HG03520 (cell line): ENCODE results near the gene FAM193A.
"Not testable (repeated sequence)": the region's sequence is repeated elsewhere in the genome, so short reads cannot be mapped to it uniquely, and the experiment has no call there.

Experiments used
- ATAC-seq: cut with Tn5 transposase; IDR thresholded peaks from one replicate; pipeline ENCODE4 v1.9.1; 2021; ENCODE audit warnings: mild to moderate bottlenecking, moderate library complexity; ENCODE audit not compliant: unreplicated experiment

FAM193A gene

GRCh38 chr4:2721586-2721985 lies 185.1 kb downstream of the FAM193A start:
- ATAC-seq: no peak

- no peak for ATAC-seq
Measured at GRCh38 chr4:2722033-2722432, 185.6 kb downstream of the FAM193A start.

DNA sequence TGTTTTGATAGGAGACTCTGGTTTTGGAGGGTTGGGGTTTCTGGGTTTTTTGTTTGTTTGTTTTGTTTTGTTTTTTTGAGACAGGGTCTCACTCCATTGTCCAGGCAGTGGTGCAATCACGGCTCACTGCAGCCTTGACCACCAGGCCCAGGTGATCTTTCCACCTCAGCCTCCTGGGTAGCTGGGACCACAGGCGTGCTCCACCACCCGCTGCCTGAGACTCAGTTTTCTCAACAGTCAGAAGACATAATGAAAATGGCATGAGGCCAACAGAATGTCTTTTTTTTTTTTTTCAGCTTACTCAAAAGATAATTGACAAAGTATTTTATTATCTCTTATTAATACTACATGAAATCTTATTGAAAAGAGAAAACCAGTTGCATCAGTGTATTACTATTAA lies 187.3 kb downstream of the FAM193A start:
- ATAC-seq: no peak

- no peak for ATAC-seq
Measured at GRCh38 chr4:2725380-2725779, 188.9 kb downstream of the FAM193A start.

- not testable (repeated sequence) for ATAC-seq
Measured at GRCh38 chr4:2726881-2727280, 190.4 kb downstream of the FAM193A start.

GRCh38 chr4:2728221-2728620 lies 191.8 kb downstream of the FAM193A start:
- ATAC-seq: no peak

DNA sequence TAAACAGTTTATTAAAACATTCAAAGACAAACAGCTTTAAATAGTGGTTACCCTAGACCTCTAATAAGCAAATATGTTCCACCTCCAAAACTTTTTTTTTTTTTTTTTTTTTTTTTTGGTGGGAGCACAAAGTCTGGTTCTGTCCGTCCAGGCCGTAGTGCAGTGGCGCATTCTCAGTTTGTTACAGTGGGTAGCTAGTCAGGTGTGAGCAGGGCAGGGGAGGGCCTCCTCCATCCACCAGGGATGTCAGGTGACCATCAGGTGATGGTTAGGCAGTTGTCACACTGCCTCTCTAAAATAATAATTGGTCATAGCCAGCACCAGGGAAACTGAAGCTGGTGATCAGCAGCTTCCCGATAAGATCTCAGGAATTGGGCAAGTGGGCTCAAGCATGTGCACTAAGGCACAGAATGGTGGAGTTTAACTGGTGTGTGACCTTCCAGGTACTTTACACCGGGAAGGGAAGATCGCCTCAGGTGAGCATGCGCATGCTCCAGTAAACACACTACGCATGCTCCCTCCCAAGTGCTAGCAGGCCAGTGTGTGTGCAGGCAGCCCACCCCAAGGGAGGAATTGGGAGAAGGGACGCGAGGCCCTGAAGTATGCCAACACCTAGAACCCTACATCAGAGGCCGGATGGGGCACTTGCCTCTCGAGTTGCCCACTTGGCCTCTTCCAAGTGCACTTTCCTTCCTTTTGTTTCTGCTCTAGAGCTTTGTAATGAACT lies 192.5 kb downstream of the FAM193A start:
- ATAC-seq: no peak

DNA sequence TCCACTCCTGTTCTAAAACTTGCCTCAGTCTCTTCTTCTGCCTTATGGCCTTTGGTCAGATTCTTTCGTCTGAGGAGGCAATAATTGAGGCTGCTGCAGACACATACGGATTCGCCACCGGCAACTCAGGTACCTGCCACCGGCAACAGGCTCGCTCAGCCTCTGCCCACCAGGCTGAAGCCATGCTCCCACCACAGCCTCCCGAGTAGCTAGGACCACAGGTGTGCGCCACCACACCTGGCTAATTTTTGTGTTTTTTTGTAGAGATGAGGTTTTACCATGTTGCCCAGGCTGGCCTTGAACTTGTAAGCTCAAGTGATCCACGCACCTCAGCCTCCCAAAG lies 193.1 kb downstream of the FAM193A start:
- ATAC-seq: no peak

GRCh38 chr4:2731907-2732317 lies 195.5 kb downstream of the FAM193A start:
- no peak for ATAC-seq

GRCh38 chr4:2732526-2732925 lies 196.1 kb downstream of the FAM193A start:
- ATAC-seq: no peak

GRCh38 chr4:2733001-2733843 lies 196.8 kb downstream of the FAM193A start:
- no peak for ATAC-seq

- no peak for ATAC-seq
Measured at GRCh38 chr4:2733844-2734574, 197.6 kb downstream of the FAM193A start.

GRCh38 chr4:2734612-2735011 lies 198.2 kb downstream of the FAM193A start:
- ATAC-seq: no peak

- no peak for ATAC-seq
Measured at GRCh38 chr4:2735869-2736268, 199.4 kb downstream of the FAM193A start.

GRCh38 chr4:2738296-2738695 lies 201.8 kb downstream of the FAM193A start:
- not testable (repeated sequence) for ATAC-seq

DNA sequence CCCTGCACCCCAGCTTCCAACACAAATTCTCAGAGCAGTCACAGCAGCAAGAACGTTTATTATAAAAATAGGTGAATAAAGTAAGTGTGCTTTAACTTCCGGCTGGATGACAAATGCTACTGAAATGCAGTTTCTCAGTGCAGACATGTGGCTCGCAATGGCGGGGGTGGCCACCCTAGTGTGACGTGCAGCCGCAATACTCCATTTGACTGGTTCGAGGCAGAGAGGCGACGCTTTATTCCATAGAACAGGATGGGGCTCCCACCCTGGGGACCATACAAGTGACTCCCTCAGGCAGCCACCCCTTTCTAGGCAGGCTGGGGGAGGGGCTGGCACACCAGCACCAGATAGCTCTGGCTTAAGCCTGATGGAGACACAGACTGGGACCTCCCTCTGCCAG lies 205.2 kb downstream of the FAM193A start:
- no peak for ATAC-seq

- no peak for ATAC-seq
Measured at GRCh38 chr4:2742081-2742822, 205.8 kb downstream of the FAM193A start.

- ATAC-seq: no peak
Measured at GRCh38 chr4:2742823-2743517, 206.5 kb downstream of the FAM193A start.

DNA sequence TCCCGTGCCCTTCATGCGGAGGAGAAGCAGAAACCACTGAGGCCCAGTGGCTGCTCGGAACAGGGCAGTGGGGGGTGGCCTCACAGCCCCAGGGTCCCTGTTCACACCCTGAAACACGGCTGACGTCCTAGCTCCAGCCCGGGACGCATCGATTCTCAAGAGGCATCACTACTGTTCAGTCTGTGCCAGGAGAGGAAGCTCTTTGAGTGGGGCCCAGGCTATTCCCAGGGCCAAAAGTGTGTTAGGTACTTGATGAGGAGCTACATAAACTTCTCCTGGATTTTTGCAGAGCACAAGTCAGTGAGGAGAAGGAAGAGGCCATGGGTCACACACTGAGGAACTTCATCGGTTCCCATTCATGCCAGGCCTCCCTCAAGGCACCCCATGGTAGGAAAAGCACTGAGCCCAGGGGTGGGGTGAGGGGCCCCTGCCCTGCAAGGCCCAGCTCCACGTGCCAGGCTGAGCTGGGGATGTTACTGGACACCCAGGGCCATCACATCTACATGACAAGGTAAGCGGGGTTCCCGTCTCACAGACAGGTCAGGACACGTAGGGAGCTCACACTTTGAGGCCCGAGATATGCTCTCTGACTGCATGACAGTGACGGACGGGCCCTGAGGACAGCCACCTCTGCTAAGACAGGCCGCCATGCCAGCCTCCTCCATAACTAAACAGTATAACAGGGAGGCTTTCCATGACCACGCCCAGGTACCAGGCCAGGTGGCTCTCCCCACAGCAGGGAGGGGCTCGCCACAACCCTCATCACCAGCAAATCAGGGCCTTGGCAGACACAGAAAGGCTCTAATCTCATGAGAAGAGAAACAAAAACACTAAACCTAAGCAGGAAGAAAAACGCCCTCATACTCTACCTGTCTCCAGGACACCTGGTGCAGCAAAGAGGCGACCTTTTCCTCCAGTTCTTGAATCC lies 207.3 kb downstream of the FAM193A start:
- ATAC-seq: no peak
